Kidney epithelial cell (primary cell): ENCODE data around the gene DYDC1. TPM values are rescaled to one million over a fixed set of nuclear protein-coding genes. Genes with fewer than 3 reads are reported as not detected.
"Not testable (repeated sequence)": the region's sequence is repeated elsewhere in the genome, so short reads cannot be mapped to it uniquely, and the experiment has no call there.

Experiments
- DNase-seq: peaks from one replicate; pipeline ENCODE4 v3.0.0-alpha.2; 2010; ENCODE audit warnings: low read depth
- H3K27me3 ChIP-seq: 2 replicates; pipeline ENCODE4 v1.6.0; 2011; ENCODE audit warnings: low read length; ENCODE audit not compliant: control insufficient read depth, insufficient read depth
- H3K36me3 ChIP-seq: 2 replicates; pipeline ENCODE4 v1.5.1; 2011; ENCODE audit warnings: low read length; ENCODE audit not compliant: control insufficient read depth, insufficient read depth
- H3K4me3 ChIP-seq: 2 replicates; pipeline ENCODE4 v1.5.1; 2011; ENCODE audit warnings: low read depth, mild to moderate bottlenecking, control low read depth, low read length
- CTCF ChIP-seq: IDR thresholded peaks from 2 replicates; pipeline ENCODE4 v1.5.1; 2011; ENCODE audit warnings: mild to moderate bottlenecking, moderate library complexity, low read length, control low read depth, inconsistent platforms; ENCODE audit not compliant: insufficient read depth, poor library complexity, severe bottlenecking
- total RNA-seq: library from RNA; depleted of rRNA; stranded (reverse); fragments of >200 nt; gene quantifications from 2 replicates; pipeline ENCODE4 v1.2.3, GENCODE V29; 2015

The DYDC1 gene
- total RNA-seq, 1 donor from 2014 or later, result not detected

- no peak for TF ChIP-seq CTCF
- DNase-seq, result no peak
These were observed 43.0 kb downstream of the DYDC1 start for GRCh38 chr10:80313523-80313922.

GRCh38 chr10:80305989-80306388, 50.6 kb downstream of the DYDC1 start:
- H3K36me3 ChIP-seq, H3K27me3 ChIP-seq, H3K4me3 ChIP-seq, DNase-seq: not testable (repeated sequence)

More at GRCh38 chr10:80313523-80313922, 43.0 kb downstream of the DYDC1 start:
- Histone ChIP-seq H3K4me3 (no peak overlapping the region), H3K27me3 (no peaks in the 10 kb centered on the region), H3K36me3 (no peaks in the 10 kb centered on the region)

GRCh38 chr10:80296942-80297341, 59.6 kb downstream of the DYDC1 start:
- peaks cover 2% of the 10 kb centered on the region for H3K27me3 ChIP-seq
- TF ChIP-seq CTCF, result no peak
- no peaks in the 10 kb centered on the region for H3K36me3 ChIP-seq
- DNase-seq, result no peak
- H3K4me3 ChIP-seq, result no peak overlapping the region

- TF ChIP-seq CTCF, result no peak
- H3K27me3 ChIP-seq, result peaks cover 2% of the 10 kb centered on the region
- DNase-seq, result no peak
- H3K4me3 ChIP-seq, result no peak overlapping the region
- H3K36me3 ChIP-seq, result no peaks in the 10 kb centered on the region
These were observed 63.8 kb downstream of the DYDC1 start for GRCh38 chr10:80292607-80293239.

GRCh38 chr10:80290474-80291220, 65.9 kb downstream of the DYDC1 start:
- no peak for DNase-seq
- H3K36me3 ChIP-seq, result no peaks in the 10 kb centered on the region
- H3K27me3 ChIP-seq, result peaks cover 2% of the 10 kb centered on the region
- no peak for TF ChIP-seq CTCF
- no peak overlapping the region for H3K4me3 ChIP-seq

- Histone ChIP-seq H3K36me3 (no peaks in the 10 kb centered on the region), H3K4me3 (no peak within 1 kb of the TSS), H3K27me3 (peaks cover 2% of the 10 kb centered on the region)
- no peak for DNase-seq
- TF ChIP-seq CTCF, result no peak
These were observed 66.9 kb downstream of the DYDC1 start, which contains the start of gene MAT1A for GRCh38 chr10:80289451-80290287. Gene MAT1A (minus strand): TSS chr10:80289658. CDS start chr10:80289423, 235 bp downstream.
